Amniotic stem cell (primary cell): Measurements from ENCODE around the gene CDCP1.

ENCODE experiments used
- DNase-seq: peaks from one replicate; lab custom pipeline; 2025; lab: John Stamatoyannopoulos, UW

The CDCP1 gene, protein sequence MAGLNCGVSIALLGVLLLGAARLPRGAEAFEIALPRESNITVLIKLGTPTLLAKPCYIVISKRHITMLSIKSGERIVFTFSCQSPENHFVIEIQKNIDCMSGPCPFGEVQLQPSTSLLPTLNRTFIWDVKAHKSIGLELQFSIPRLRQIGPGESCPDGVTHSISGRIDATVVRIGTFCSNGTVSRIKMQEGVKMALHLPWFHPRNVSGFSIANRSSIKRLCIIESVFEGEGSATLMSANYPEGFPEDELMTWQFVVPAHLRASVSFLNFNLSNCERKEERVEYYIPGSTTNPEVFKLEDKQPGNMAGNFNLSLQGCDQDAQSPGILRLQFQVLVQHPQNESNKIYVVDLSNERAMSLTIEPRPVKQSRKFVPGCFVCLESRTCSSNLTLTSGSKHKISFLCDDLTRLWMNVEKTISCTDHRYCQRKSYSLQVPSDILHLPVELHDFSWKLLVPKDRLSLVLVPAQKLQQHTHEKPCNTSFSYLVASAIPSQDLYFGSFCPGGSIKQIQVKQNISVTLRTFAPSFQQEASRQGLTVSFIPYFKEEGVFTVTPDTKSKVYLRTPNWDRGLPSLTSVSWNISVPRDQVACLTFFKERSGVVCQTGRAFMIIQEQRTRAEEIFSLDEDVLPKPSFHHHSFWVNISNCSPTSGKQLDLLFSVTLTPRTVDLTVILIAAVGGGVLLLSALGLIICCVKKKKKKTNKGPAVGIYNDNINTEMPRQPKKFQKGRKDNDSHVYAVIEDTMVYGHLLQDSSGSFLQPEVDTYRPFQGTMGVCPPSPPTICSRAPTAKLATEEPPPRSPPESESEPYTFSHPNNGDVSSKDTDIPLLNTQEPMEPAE

DNA sequence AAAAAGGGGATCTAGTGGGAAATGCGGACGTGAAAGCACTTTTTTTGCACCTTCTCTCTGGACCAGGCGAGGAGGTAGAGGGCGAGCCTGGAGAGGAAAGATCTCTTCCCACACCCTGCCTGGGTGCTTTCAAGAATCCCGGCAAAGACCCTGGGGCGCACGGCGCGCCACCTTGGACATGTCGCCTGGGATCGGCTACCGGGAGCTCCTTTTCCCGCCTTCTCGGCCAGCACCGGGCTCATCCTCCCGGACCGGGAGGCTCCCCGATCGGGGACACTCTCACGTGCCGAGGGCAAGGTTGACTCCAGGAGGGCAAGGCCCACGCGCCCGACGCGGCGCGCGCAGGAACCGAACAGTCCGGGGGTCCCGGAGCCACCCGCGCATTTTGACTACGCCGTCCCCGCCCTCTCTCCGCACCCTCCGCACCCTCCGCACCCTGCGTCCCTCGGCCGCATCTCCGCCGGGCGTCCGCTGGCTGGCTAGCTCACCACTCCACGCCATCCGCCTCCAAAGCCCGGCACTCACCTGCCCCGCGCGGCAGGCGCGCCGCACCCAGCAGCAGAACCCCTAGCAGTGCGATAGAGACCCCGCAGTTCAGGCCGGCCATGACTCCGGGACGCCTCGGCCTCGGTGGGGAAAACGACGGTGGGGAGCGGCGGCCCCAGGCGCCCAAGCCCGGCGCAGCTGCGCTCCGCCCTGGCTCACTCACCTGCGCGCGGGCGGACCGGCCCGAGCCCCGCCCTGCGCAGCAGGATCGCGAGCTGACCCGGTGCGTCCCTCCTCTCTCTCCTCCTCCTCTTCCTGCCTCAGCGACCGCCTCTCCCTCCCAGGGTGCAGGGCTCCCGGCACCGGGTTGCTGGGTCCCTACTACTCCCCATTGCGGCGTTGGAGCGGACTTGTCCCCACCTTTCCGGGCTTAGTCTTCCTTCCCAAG is at the start of gene CDCP1:
CDCP1 (minus strand) TSS at position 698 of the 934 bp plus-strand sequence; CDS start at position 607, 91 bp downstream.
- DNase-seq = no peak

DNA sequence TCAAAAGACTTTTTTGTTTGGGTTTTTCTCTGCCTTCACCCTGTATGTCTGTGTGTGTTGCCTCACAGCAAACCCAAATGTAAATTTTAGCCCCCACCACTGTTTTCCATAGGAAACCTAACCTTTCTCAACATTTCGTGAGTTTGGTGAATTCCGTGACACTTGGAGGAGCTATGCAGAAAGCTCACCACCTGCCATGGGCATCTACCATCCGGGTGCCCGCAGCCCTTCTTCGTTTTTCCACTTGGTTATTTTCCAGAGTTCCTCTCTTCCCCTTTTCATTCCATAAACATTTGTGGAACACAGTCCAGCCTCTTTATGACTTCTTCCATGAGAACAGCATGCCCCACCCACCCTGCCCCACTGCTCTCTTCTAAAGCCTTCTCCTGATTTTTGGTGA is 48.6 kb upstream of the CDCP1 start:
- DNase-seq = no peak

DNA sequence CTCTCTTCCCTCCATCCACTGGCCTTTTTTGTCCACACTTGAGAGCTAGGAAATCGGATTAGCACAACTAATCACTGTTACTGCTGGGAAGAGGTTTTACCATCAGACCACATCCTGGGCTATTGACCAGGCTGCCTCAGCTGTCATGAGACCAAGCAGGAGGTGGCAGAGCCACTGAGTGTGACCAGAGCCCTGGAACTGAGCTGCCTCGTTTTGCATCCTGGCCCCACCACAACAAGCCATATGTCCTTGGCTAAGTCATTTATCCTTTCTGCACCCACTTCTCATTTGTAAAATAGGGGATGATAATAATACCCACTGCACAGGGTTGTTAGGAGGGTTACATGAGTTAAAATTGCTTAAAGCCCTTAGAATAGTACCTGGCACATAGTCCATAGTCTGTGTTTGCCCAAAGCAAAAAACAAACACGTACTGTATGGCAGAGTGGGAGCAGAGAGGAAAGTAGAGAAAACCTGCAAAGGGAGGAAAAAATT is 45.8 kb upstream of the CDCP1 start:
- DNase-seq = no peak

DNA sequence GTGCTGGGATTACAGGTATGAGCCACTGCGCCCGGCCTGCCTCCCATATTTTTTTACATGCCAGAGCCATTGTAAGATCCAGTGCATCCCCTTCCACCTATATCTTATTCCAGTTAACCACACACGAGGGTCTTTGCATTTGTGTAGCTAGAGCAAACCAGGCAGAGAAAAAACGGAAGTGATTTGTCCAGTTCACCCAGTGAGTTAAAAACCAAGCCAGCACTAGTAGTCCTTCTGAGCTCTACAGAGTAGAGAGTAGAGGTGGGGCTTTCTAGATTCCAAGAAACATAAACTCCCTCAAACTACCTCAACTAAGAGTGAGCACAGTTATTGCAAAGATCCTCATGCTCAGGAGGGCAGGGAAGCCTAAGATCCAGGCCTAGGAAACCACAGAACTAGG is 45.2 kb upstream of the CDCP1 start:
- no peak for DNase-seq

DNA sequence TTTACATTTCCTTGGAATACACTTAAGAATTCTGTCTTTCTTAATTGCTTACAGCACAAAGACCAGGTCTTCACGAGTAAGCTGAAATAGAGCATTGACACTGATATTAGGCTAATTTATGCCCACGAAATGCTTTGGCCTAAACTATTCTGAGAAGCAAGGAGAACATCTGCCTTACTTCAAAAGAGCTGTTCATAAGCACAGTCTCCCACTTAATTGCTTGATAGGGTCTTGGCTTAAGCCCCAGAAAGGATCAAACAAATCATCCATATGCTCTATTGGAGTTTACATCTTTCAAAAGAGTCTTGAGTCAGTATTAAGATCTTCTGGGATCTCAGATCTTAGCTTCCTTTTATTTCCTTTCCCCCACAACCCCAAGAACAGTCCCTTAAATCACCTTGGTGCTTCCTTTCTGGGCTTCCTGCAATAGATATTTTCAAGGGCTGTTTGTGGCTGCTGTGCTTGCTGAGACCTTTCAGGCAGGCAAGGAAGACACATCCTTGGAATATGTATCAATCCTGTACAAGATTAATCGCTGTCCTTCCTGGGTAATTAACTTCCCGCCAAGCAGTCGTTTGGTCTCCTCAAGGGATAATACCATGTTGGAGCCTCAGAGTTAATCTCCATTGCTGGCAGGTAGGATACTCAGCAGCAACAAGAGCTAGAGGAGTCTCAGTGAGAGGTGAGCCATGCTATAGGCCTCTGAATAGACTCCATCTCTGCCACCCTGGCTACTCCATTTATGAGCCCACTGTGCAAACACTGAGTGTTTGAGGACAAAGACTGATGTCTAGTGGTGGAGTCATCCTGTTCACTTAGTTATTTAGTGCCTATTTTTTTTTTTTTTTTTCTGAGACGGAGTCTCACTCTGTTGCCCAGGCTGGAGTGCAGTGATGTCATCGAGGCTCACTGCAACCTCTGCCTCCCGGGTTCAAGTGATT is 42.8 kb upstream of the CDCP1 start:
- DNase-seq = no peak

DNA sequence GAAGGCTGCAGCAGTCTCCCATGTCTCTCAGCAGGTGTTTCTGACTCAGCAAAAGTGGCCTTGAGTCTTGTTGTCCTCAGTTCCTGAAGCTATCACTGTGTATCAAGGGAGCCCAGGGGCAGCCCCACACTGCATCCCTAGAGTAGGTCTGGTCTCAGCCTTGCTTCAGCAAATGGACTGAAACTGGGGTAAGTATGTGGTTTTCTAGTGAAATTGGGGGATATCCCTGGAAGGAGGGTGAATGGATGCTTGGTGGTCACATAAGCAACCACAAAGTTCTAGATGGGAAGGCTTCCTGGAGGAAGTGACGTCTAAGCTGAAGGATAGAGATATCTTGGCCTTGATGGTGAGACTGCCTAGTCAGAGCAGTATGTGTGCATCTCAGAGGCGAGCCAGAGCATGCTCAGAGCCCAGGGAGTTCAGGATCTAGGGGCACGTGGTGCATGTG is 41.5 kb upstream of the CDCP1 start:
- DNase-seq = no peak

DNA sequence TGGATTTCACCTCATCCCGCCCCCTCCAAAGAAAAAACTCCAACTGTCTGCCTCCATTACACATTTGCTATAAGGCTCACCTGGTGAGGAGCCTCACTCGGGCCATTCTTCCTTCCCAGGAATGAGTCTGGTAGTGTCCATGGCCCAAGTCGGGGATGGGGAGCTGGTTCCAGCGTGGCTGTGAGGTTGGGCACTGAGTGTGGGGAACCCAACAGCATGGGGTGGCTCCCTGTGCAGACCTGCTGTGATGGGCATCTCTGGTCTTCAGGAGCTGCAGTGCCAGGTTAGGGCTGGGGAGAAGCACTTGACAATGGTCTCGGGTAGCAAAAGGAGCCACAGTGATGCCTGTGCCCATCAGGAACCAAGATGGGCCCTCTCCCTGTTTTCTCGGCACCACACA is 40.7 kb upstream of the CDCP1 start:
- no peak for DNase-seq

DNA sequence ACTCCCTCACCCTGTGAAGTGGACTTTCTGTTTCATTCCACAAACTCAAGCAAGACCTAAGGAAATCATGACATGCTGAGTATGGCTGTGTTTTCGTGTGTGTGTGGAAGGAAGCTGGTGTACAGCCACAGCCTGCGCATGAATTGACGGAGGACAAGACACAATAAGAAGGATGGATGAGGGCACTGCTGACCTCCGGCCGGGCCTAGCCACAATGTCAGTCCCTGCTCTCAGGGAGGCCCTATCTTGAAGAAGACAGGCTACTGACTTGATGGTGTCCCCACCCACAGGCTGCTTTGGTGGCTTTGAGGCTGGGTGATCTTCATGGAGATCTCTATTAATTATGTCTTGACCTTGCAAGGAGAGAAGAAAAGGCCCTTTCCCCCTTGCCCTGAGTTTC is 39.3 kb upstream of the CDCP1 start:
- no peak for DNase-seq

DNA sequence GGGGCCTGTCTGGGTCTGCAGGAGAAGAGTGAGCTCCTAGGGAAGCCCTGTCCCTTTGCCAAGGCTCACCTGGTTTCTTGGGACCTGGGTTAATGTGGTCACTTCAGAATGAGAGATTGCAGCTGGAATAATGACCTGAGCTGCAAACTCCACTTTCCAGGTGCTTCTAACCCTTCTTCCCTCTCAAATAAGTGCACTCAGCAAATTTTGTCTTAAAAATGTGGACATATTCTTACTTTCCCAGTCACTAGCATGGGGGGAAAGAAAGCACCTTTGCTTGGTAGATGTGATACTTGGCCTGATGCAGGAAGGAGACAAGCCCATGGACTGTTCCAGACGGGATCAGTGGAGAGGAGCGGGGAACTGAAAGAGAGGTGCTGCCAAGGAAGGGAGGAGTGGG is 38.9 kb upstream of the CDCP1 start:
- DNase-seq = no peak

DNA sequence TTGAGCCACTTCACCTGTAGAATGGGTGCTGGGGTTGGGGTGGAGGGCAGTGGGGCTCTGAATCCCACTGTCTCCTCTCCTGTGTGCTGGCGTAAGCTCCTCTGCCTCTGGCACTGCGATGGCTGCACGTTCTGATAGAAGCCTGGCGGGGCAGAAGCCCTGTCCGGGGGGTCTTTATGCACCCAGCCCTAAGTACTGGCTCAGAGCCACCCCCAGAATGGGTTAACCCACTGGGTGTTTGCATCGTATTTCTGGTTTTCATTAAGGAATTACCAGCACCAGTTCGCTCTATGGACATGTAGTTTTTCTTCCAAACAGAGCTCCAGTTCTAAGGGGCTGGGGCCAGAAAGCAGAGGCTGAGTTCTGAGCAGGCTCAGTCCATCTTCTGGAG is 37.7 kb upstream of the CDCP1 start:
- DNase-seq = no peak

DNA sequence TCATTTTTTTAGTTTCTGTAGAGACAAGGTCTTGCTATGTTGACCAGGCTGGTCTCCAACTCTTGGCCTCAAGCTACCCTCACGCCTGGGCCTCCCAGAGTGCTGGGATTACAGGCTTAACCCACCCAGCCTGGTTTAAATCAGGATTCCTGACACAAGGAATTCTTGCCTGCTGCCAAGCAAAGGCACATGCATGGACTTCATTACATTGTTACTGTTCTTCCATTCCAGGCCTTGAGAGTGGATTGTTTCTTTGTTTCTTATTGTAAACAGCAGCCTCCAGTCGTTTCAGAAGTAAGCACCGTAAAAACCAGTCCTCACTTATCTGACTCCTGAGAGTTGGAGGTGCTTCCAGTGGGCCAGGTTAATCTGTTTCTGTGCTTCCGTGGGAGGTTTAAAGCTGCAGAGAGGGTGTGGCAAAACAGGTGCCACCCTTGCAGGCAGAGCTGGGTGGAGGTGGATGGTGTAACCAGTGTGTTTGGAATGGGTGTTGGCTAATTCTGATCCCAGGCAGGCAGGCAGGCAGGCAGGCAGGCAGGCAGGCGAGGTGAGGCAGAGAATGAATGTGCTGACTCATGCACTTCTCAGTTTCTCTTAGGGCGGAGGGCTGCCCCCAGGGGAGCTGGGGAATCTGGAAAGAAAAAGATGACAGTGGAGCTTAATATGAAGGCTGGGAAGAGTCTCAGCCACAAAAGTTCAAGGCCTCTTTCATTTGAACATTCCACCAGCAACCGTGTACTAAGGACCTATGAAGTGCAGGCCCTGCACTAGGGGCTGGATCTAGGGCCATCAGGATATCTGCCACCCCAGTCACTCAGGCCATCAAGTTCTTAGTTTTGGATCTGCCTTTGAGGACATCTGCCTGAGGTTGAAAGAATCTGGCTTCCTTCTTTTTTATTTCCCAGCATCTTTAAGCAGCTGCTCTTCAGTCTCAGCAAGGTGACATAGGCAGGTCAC is 37.0 kb upstream of the CDCP1 start:
- DNase-seq = peak; percentile 12

DNA sequence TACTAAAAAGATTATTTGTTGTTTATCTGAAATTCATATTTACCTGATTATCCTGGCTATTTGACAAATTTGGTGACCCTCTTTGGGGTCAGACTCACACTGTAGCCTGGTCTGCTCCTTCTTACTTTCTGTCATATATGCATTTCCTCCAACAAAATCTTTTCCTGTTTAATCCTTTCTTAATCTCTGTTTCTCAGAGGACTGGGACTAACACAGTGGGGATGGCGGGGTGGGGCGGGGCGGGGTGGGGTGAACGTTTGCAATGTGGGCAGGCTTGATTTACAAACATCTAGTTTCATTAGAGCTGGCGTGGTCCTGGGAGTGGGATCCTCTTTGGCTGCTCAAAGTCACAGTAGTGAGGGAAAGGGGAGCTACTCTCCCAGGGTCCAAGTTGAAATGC is 35.3 kb upstream of the CDCP1 start:
- no peak for DNase-seq

DNA sequence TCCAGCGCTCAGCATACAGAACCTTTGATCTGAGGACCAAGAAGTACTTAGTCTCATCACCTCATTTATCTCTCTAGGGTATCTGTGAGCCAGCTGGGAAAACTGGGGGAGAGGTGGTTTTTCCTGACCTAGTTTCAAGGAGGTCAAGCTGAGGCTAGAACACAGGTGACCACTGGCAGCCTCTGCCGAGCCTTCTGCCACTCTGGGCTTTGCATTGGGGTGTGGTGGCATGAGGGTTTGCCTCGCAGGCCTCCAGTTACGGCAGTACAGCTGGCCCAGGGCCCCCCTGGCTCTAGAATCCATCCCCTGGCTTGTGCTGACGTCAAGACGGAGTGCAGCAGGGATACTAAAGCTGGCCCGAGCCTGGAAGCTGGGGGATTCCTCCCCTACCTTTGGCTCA is 34.7 kb upstream of the CDCP1 start:
- DNase-seq = no peak

DNA sequence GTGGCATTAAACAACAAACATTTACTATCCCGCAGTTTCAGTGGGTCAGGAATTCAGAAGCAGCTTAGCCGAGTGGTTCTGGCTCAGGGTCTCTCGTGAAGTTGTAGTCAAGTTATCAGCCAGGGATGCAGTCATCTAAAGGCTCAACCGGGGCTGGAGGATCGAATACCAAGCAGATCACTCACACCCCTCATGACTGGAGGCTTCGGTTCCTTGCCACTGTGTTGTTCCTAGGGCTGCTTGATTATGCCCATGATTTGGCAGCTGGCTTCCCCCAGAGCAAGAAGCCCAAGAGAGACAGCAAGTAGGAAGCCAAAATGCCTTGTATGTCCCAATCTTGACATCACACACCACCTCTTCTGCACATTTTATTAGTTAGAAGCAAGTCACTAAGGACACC is 33.9 kb upstream of the CDCP1 start:
- peak; percentile 19 for DNase-seq

DNA sequence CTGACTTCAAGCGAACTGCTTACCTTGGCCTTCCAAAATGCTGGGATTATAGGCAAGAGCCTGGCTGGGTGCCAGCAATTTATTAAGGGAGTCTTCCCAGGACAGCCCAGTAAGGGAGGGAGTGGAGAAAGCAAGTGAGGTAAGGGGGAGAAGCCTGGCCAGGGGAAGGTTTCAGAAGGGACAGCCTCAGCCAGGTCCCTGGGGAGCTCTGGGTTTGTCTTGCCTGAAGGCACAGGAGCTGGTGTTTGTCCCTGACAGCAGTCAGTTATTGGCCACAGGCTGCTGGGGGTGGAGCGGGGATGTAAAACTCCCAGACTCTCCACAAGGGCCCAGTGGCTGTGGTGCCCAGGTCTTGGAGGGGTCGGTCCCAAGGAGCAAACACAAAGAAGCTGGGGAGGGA is 33.0 kb upstream of the CDCP1 start:
- no peak for DNase-seq

DNA sequence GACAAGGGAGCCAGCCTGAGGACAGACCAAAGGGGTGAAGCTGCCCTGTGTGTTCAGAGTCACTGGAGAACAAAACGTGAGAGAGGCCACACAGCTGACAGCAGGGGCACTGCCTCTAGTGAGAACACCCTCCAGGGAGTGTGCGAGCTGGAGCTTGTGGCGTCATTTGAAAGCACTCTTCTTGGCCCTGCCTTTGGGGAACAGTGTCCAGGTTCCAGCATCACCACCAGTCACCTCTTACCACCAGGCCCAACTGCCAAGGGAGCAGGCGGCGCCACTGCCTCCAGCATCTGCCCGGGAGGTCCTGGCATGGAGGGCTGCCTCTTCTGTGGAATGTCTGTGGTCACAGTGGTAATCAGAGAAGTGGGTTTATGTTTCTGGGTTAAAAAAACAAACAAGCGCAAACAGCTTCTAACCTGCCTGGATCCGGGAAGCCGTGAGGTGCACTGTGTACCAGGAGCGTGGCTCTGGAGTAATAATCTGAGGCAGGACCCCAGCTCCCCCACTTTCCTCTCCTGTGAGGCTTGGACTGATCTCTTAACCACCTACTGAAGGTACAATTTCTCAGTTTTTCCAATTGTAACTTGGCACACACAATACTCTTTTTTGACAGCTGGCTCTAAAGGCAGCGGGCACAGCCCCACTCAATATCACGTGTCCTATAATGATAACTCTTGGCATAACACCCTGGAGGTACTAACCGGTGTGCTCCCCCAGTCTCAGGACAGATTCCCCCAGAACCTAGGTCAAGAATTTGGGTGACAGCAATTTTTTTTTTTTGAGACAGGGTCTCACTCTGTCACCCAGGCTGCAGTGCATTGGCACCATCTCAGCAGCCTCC is 32.2 kb upstream of the CDCP1 start:
- DNase-seq = peak; percentile 3

DNA sequence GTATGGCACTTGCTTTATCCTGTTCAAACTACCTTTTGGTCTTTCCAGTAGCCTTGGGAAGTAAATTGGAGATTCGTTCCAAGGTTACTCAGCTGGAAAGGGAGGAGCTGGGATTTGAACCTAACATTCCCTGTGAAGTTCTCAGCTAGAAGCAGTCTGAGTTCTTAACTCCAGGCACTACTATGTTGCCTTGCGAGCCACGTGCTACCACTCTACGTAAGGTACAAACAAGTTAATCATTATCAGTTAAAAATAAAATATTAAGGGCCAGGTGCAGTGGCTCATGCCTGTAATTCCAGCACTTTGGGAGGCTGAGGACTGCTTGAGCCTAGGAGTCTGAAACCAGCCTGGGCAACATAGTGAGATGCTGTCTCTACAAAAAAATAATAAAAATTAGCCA is 30.7 kb upstream of the CDCP1 start:
- no peak for DNase-seq

DNA sequence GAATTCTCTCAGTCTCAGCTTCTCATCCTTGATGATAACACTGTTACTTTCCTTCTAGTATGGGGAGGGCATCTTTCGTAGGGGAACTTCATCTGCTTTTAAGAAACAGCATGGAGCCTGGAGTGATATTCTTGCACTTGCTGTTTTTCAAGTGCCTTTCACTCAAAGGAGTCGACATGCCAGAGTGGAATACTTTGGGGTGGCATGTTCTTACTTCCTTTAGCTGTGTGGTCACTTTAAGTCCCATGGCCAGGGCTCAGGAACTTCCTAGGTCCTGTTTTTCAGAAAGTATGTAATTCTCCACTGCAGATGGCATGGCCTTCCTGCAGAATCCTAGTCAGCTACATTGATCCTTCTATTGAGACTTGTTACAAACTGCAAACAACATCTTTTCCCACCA is 28.1 kb upstream of the CDCP1 start:
- no peak for DNase-seq

DNA sequence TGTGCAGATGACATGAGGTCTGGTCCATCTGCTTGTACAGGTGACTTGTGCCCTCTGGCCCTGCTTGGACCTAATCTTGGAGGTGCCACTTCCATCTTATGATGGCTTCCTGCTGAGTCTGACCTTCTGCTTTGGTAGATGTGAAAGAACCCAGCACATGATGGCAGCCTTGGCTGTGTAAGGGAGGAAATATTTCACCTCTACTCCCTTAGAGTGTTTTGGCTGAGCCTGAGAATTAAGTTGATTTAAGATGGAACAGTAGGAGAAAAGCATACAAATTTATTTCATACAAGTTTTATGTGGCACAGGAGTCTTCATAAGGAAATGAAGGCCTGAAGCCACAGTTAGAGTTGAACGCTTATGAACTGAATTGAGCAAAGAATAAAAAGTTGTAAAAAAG is 27.6 kb upstream of the CDCP1 start:
- DNase-seq = no peak
